ENCODE results near the gene MEMO1.
"Not testable (repeated sequence)": the region's sequence is repeated elsewhere in the genome, so short reads cannot be mapped to it uniquely, and the experiment has no call there.

MEMO1 gene

GRCh38 chr2:31889044-31889443, 121.8 kb downstream of the MEMO1 start:
- Mint-ChIP-seq H3K9me3 (no peaks in the 10 kb centered on the region), H3K27me3 (no peaks in the 10 kb centered on the region), H3K4me1 (ENCODE audit: low read depth) (peaks cover 9% of the 10 kb centered on the region), H3K36me3 (ENCODE audit: low read depth) (peaks cover 64% of the 10 kb centered on the region), H3K27ac (no peak overlapping the region), H3K4me3 (no peak overlapping the region)
- no peak for DNase-seq

DNA sequence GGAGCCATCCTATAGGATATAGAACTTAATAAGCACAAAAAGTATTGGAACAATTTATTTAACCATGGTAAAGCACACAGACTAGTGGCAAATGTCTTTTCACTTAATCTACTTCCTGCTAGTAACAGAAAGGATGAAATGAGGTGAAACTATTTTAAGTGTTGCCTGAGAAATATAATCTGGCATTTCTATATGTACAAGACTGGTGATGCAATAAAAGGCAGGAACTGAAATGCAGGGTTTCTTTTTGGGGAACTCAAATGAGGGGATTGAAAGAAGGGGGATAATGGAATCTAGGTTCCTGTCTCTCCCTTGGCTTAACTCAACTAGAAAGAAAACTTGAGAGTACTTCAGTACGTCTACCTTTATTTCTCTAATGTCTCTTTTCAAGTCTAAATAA, 122.3 kb downstream of the MEMO1 start:
- H3K27me3 Mint-ChIP-seq, result no peaks in the 10 kb centered on the region
- H3K9me3 Mint-ChIP-seq, result no peaks in the 10 kb centered on the region
- no peak overlapping the region for H3K27ac Mint-ChIP-seq
- H3K36me3 Mint-ChIP-seq (ENCODE audit: low read depth), result peaks cover 62% of the 10 kb centered on the region
- H3K4me3 Mint-ChIP-seq, result no peak overlapping the region
- no peak for DNase-seq
- peaks cover 9% of the 10 kb centered on the region for H3K4me1 Mint-ChIP-seq (ENCODE audit: low read depth)

- Mint-ChIP-seq H3K27me3 (no peaks in the 10 kb centered on the region), H3K27ac (no peak overlapping the region), H3K36me3 (ENCODE audit: low read depth) (peaks cover 56% of the 10 kb centered on the region), H3K4me1 (ENCODE audit: low read depth) (peaks cover 6% of the 10 kb centered on the region), H3K4me3 (no peak overlapping the region), H3K9me3 (no peaks in the 10 kb centered on the region)
- no peak for DNase-seq
Observed at GRCh38 chr2:31886700-31887099, 124.1 kb downstream of the MEMO1 start.

- H3K27ac Mint-ChIP-seq, result no peak overlapping the region
- H3K27me3 Mint-ChIP-seq, result no peaks in the 10 kb centered on the region
- H3K4me1 Mint-ChIP-seq (ENCODE audit: low read depth), result no peaks in the 10 kb centered on the region
- no peaks in the 10 kb centered on the region for H3K9me3 Mint-ChIP-seq
- no peak for DNase-seq
- H3K4me3 Mint-ChIP-seq, result no peak overlapping the region
- peaks cover 40% of the 10 kb centered on the region for H3K36me3 Mint-ChIP-seq (ENCODE audit: low read depth)
Observed at GRCh38 chr2:31877008-31877407, 133.8 kb downstream of the MEMO1 start.

- Mint-ChIP-seq H3K4me3 (no peak overlapping the region), H3K36me3 (ENCODE audit: low read depth) (peaks cover 37% of the 10 kb centered on the region), H3K9me3 (no peaks in the 10 kb centered on the region), H3K27ac (no peak overlapping the region), H3K27me3 (no peaks in the 10 kb centered on the region), H3K4me1 (ENCODE audit: low read depth) (no peaks in the 10 kb centered on the region)
- no peak for DNase-seq
Observed at GRCh38 chr2:31874071-31874470, 136.7 kb downstream of the MEMO1 start.

DNA sequence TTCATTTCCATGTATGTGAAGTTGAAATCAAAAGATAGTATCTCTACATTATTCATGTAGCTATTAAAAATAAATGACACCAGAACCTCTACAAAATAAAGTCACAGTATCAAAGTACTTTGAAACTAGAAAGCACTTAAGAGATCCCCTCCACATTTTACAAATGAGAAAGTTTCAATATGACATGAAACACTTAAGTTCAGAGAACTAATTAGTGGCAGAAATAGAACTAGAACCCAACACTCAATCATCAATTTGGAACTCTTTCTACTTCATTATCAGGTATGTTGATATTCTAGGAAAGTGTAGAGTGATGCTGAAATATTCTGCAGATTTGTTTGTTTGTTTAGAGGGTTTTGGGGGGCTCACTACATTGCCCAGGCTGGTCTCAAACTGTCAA, 145.6 kb downstream of the MEMO1 start:
- Mint-ChIP-seq H3K36me3 (ENCODE audit: low read depth) (peaks cover 46% of the 10 kb centered on the region), H3K4me3 (no peak overlapping the region), H3K27ac (no peak overlapping the region), H3K27me3 (no peaks in the 10 kb centered on the region), H3K4me1 (ENCODE audit: low read depth) (peaks cover 4% of the 10 kb centered on the region), H3K9me3 (no peaks in the 10 kb centered on the region)
- no peak for DNase-seq

- Mint-ChIP-seq H3K27me3 (no peaks in the 10 kb centered on the region), H3K27ac (no peak overlapping the region), H3K4me1 (ENCODE audit: low read depth) (peaks cover 4% of the 10 kb centered on the region), H3K4me3 (no peak overlapping the region), H3K9me3 (no peaks in the 10 kb centered on the region), H3K36me3 (ENCODE audit: low read depth) (peaks cover 39% of the 10 kb centered on the region)
- DNase-seq, result no peak
Observed at GRCh38 chr2:31863867-31864266, 146.9 kb downstream of the MEMO1 start.

DNA sequence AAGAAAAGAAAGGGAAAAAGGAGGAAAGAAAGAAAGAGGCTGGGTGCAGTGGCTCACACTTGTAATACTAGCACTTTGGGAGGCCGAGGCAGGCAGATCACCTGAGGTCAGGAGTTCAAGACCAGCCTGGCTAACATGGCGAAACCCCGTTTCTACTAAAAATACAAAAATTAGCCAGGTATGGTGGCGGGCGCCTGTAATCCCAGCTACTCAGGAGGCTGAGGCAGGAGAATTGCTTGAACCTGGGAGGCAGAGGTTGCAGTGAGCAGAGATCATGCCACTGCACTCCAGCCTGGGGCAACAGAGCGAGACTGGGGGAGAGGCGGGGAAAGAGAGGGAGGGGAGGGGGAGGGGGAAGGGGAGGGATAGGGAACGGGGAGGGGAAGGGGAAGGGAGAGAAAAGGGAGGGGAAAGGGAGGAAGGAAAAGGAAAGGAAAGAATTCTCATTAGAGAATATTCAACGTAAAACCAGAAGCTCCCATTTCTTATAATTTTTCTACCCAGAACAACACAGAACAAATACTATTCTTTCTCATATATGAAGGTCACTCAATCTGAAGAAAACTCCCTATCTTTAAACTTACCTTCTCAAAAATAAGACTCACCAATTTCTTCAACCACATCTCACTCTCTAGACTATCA, 147.7 kb downstream of the MEMO1 start:
- H3K4me1 Mint-ChIP-seq (ENCODE audit: low read depth); H3K27ac Mint-ChIP-seq: not testable (repeated sequence)

GRCh38 chr2:31859959-31860358, 150.8 kb downstream of the MEMO1 start:
- no peaks in the 10 kb centered on the region for H3K4me1 Mint-ChIP-seq (ENCODE audit: low read depth)
- H3K27ac Mint-ChIP-seq, result no peak overlapping the region
- H3K36me3 Mint-ChIP-seq (ENCODE audit: low read depth), result peaks cover 28% of the 10 kb centered on the region
- H3K9me3 Mint-ChIP-seq, result no peaks in the 10 kb centered on the region
- no peak for DNase-seq
- H3K27me3 Mint-ChIP-seq, result no peaks in the 10 kb centered on the region
- no peak overlapping the region for H3K4me3 Mint-ChIP-seq

More for the DNA sequence above, 147.7 kb downstream of the MEMO1 start:
- DNase-seq, H3K27me3 Mint-ChIP-seq, H3K9me3 Mint-ChIP-seq, H3K4me3 Mint-ChIP-seq: not testable (repeated sequence)
- H3K36me3 Mint-ChIP-seq (ENCODE audit: low read depth), result peaks cover 34% of the 10 kb centered on the region

DNA sequence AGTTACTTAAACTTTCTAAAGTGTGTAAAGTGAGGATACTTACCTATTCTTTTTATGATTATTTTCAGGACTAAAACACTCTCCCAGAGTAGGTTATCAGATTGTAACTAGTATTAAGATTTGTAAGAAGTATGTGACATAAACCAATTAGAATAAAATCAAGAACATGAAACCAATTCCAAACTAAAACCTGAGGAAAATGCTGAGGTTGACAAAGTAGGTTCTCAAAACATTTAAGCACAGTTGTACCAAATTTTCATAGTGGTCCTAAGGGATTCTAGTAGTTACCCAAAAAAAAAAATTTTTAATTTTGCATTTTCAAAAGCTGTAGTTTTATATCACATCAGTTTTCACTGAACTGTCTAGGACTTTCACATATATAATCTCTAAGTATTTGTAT, 157.3 kb downstream of the MEMO1 start:
- Mint-ChIP-seq H3K4me1 (ENCODE audit: low read depth) (no peaks in the 10 kb centered on the region), H3K27me3 (no peaks in the 10 kb centered on the region), H3K27ac (no peak overlapping the region), H3K4me3 (no peak overlapping the region), H3K9me3 (no peaks in the 10 kb centered on the region), H3K36me3 (ENCODE audit: low read depth) (peaks cover 30% of the 10 kb centered on the region)
- DNase-seq, result no peak

DNA sequence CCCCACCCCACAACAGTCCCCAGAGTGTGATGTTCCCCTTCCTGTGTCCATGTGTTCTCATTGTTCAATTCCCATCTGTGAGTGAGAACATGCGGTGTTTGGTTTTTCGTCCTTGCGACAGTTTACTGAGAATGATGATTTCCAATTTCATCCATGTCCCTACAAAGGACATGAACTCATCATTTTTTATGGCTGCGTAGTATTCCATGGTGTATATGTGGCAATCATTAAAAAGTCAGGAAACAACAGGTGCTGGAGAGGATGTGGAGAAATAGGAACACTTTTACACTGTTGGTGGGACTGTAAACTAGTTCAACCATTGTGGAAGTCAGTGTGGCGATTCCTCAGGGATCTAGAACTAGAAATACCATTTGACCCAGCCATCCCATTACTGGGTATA, 168.7 kb downstream of the MEMO1 start:
- DNase-seq; H3K4me1 Mint-ChIP-seq (ENCODE audit: low read depth); H3K27me3 Mint-ChIP-seq; H3K4me3 Mint-ChIP-seq; H3K27ac Mint-ChIP-seq; H3K9me3 Mint-ChIP-seq: not testable (repeated sequence)
- H3K36me3 Mint-ChIP-seq (ENCODE audit: low read depth), result peaks cover 13% of the 10 kb centered on the region

GRCh38 chr2:31835450-31835849, 175.4 kb downstream of the MEMO1 start:
- no peak for DNase-seq
- Mint-ChIP-seq H3K9me3 (no peaks in the 10 kb centered on the region), H3K27me3 (no peaks in the 10 kb centered on the region), H3K4me3 (no peak overlapping the region), H3K27ac (no peak overlapping the region), H3K36me3 (ENCODE audit: low read depth) (no peaks in the 10 kb centered on the region), H3K4me1 (ENCODE audit: low read depth) (peaks cover 6% of the 10 kb centered on the region)

DNA sequence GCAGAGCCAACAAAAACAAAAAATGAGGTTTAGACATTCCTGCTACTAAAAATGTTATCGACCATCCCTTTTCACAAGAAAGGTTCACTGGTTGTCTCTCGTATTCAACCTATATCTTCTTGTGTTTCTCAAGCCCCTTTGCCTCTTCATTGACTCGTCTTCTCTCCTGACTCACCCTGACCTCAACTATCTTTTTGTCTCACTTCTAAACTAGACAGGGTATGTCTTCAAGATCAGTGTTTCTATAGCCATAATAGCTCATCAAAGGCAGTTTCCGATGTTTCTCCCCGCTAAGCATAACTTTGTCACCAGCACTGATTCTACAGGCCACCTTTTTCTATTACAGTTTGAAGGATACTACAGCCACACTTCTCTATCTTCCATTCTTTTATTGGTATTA, 178.4 kb downstream of the MEMO1 start:
- H3K27me3 Mint-ChIP-seq, result peaks cover 7% of the 10 kb centered on the region
- no peak overlapping the region for H3K27ac Mint-ChIP-seq
- no peaks in the 10 kb centered on the region for H3K36me3 Mint-ChIP-seq (ENCODE audit: low read depth)
- no peak overlapping the region for H3K4me3 Mint-ChIP-seq
- H3K9me3 Mint-ChIP-seq, result peaks cover 4% of the 10 kb centered on the region
- no peak for DNase-seq
- peaks cover 4% of the 10 kb centered on the region for H3K4me1 Mint-ChIP-seq (ENCODE audit: low read depth)

DNA sequence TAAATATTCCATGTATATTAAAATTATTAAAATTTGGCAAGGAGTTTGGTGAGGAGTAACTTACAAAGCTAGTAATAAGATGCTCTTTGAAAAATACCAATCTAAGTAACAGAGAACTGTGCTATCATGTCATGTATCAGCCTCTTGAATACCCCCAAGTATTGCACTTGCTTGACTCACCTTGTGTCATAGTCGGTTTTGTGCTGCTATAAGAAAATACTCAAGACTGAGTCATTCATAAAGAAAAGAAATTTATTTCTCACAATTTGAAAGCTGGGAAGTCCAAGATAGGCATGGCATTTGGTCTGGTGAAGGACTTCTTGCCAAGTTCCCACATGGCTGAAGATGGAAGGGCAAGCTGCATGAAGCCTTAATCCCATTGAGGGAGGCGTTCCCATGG, 179.2 kb downstream of the MEMO1 start:
- H3K9me3 Mint-ChIP-seq, result peaks cover 4% of the 10 kb centered on the region
- DNase-seq, result no peak
- H3K4me3 Mint-ChIP-seq, result no peak overlapping the region
- H3K4me1 Mint-ChIP-seq (ENCODE audit: low read depth), result peaks cover 2% of the 10 kb centered on the region
- H3K27me3 Mint-ChIP-seq, result peaks cover 7% of the 10 kb centered on the region
- H3K36me3 Mint-ChIP-seq (ENCODE audit: low read depth), result no peaks in the 10 kb centered on the region
- H3K27ac Mint-ChIP-seq, result no peak overlapping the region

DNA sequence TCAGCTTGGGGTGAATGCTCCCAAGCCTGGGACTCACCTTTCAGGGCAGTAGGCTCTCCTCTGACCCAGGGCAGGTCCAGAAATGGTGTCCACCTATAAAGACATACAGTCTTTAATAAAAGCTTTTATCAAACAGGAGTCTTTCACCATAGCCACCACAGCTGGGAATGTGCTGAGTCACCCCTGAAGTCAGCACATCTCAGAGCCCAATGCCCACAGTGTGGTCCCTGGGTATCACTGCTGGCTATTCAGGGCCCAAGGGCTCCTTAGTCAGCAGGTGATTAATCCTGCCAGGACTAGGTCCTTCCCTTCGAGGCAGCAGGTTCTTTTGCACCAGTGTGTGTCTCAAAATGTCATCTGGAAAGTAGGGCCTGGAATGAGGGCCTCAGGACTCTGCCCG, 181.9 kb downstream of the MEMO1 start:
- no peak for DNase-seq
- H3K27me3 Mint-ChIP-seq, result peaks cover 7% of the 10 kb centered on the region
- no peak overlapping the region for H3K27ac Mint-ChIP-seq
- H3K4me3 Mint-ChIP-seq, result no peak overlapping the region
- H3K9me3 Mint-ChIP-seq, result peaks cover 4% of the 10 kb centered on the region
- peaks cover 2% of the 10 kb centered on the region for H3K4me1 Mint-ChIP-seq (ENCODE audit: low read depth)
- H3K36me3 Mint-ChIP-seq (ENCODE audit: low read depth), result no peaks in the 10 kb centered on the region

GRCh38 chr2:31823558-31823957, 187.2 kb downstream of the MEMO1 start:
- H3K27ac Mint-ChIP-seq, result no peak overlapping the region
- peaks cover 7% of the 10 kb centered on the region for H3K27me3 Mint-ChIP-seq
- peaks cover 39% of the 10 kb centered on the region for H3K9me3 Mint-ChIP-seq
- peaks cover 2% of the 10 kb centered on the region for H3K36me3 Mint-ChIP-seq (ENCODE audit: low read depth)
- DNase-seq, result no peak
- no peaks in the 10 kb centered on the region for H3K4me1 Mint-ChIP-seq (ENCODE audit: low read depth)
- H3K4me3 Mint-ChIP-seq, result no peak overlapping the region
